AG10803 (cell line): ENCODE results near the gene GPC5.

Experiments used
- DNase-seq: peaks from one replicate; pipeline ENCODE4 v3.0.0; 2010; ENCODE audit warnings: low read depth
- H3K4me3 ChIP-seq: 2 replicates; pipeline ENCODE4 v1.5.1; 2011; ENCODE audit warnings: mild to moderate bottlenecking, low read length, control low read depth
- CTCF ChIP-seq: conservative IDR thresholded peaks from 2 replicates; pipeline ENCODE4 v1.5.1; 2011; ENCODE audit warnings: mild to moderate bottlenecking, low read length, control low read depth, inconsistent platforms

GPC5 gene

GRCh38 chr13:92547266-92547665 lies 1148.8 kb downstream of the GPC5 start:
- DNase-seq: no peak
- TF ChIP-seq CTCF: no peak
- no peak overlapping the region for H3K4me3 ChIP-seq

- no peak for TF ChIP-seq CTCF
- DNase-seq: no peak
- no peak overlapping the region for H3K4me3 ChIP-seq
Measured at GRCh38 chr13:92549276-92549675, 1150.9 kb downstream of the GPC5 start.

- no peak overlapping the region for H3K4me3 ChIP-seq
- no peak for DNase-seq
- TF ChIP-seq CTCF: no peak
Measured at GRCh38 chr13:92553470-92554114, 1155.2 kb downstream of the GPC5 start.

GRCh38 chr13:92560883-92561282 lies 1162.5 kb downstream of the GPC5 start:
- no peak for DNase-seq
- H3K4me3 ChIP-seq: no peak overlapping the region
- no peak for TF ChIP-seq CTCF

- no peak overlapping the region for H3K4me3 ChIP-seq
- TF ChIP-seq CTCF: no peak
- no peak for DNase-seq
Measured at GRCh38 chr13:92564942-92565341, 1166.5 kb downstream of the GPC5 start.

- H3K4me3 ChIP-seq: no peak overlapping the region
- DNase-seq: no peak
- no peak for TF ChIP-seq CTCF
Measured at GRCh38 chr13:92566767-92567166, 1168.3 kb downstream of the GPC5 start.

GRCh38 chr13:92572190-92572589 lies 1173.8 kb downstream of the GPC5 start:
- no peak overlapping the region for H3K4me3 ChIP-seq
- no peak for DNase-seq
- no peak for TF ChIP-seq CTCF
